Uterine smooth muscle cell (primary cell): ENCODE data around the gene ZNF558. TPM values are rescaled to one million over a fixed set of nuclear protein-coding genes. Genes with fewer than 3 reads are reported as not detected.

Experiments
- total RNA-seq: library from RNA; depleted of rRNA; stranded (reverse); fragments of >200 nt; gene quantifications from 2 replicates; pipeline ENCODE4 v1.2.3, GENCODE V29; 2014

Gene ZNF558
- total RNA-seq: 23.0 and 41.4 TPM in 2 replicates

DNA sequence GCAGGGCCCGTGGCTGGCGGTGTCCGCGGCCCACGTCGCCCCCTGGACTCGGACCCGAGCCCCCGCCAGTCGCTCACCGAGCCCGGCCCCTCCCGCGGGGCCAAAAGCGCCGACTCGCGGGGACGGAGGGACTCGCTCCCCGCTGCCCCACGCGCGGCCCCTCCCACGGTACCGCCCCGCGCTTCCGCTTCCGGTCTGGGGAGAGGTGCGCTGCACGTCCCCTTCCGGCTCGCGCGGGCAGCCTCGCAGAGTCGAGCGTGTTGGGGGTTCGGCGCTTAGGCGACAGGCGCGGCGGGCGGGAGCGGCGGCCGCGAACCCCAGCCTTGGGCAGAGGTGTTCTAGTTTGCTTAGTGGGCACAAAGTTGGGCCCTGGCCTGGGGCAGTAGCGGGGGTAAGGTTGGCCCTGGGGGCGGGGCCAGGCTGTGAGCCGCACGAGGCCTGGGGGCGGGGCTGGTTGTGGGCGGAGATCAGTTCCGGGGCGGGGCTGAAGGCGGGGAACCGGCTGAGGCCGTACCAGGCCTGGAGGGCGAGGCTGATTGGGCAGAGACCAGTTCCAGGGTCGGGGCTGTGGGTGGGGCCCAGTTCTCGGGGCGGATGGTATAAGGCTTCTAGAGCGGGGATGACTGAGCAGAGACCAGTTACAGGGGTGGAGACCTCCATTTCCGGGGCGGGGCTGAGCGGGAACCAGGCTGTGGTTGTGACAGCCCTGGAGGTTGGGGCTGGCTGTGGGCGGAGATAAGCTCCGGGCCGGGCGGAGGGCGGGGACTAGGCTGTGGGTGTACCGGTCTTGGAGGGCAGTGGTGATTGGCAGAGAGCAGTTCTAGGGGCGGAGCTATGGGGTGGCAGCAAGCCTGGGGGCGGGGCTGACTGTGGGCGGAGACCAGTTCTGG, at the start of gene ZNF558, which contains the start of gene MBD3L1:
Gene ZNF558 (minus strand): TSS at position 173 of the 890 bp plus-strand sequence. CDS start 9,645 bp downstream, outside the sequence.
Gene MBD3L1 (plus strand): TSS at position 246 of the 890 bp plus-strand sequence. CDS start 10,302 bp downstream, outside the sequence.

Other genes starting within 250 kb of the ZNF558 start
- gene ADAMTS10, start 221.6 kb downstream of the ZNF558 start, total RNA-seq: 5.2 and 14.6 TPM in 2 replicates
- not detected in 2 replicates for gene NFILZ, start 201.7 kb downstream of the ZNF558 start, total RNA-seq
- gene ACTL9, start 133.5 kb downstream of the ZNF558 start, total RNA-seq: not detected in 2 replicates
- not detected in 2 replicates for gene OR2Z1, start 110.7 kb downstream of the ZNF558 start, total RNA-seq
- not detected in 2 replicates for gene MBD3L1, start 73 bp upstream of the ZNF558 start, total RNA-seq
- gene MUC16, start 178.1 kb upstream of the ZNF558 start, total RNA-seq: under 0.01 TPM in 2 replicates